HG02852 (cell line): ENCODE data around the gene SLC25A53.
"Not testable (repeated sequence)": the region's sequence is repeated elsewhere in the genome, so short reads cannot be mapped to it uniquely, and the experiment has no call there.

Source experiments
- ATAC-seq: cut with Tn5 transposase; IDR thresholded peaks from one replicate; pipeline ENCODE4 v1.9.1; 2021; ENCODE audit warnings: mild to moderate bottlenecking, moderate library complexity; ENCODE audit not compliant: unreplicated experiment

SLC25A53 gene

GRCh38 chrX:104075778-104076445 is 80.9 kb downstream of the SLC25A53 start, which contains the start of gene TMSB15C:
Gene TMSB15C (minus strand): TSS chrX:104076236.
- peak; percentile 99 for ATAC-seq

- not testable (repeated sequence) for ATAC-seq
Measured at GRCh38 chrX:104062636-104063035, 94.2 kb downstream of the SLC25A53 start.

GRCh38 chrX:104054956-104055355 is 101.9 kb downstream of the SLC25A53 start:
- ATAC-seq: not testable (repeated sequence)
